ENCODE measurements around the gene SELENBP1.

The SELENBP1 gene

DNA sequence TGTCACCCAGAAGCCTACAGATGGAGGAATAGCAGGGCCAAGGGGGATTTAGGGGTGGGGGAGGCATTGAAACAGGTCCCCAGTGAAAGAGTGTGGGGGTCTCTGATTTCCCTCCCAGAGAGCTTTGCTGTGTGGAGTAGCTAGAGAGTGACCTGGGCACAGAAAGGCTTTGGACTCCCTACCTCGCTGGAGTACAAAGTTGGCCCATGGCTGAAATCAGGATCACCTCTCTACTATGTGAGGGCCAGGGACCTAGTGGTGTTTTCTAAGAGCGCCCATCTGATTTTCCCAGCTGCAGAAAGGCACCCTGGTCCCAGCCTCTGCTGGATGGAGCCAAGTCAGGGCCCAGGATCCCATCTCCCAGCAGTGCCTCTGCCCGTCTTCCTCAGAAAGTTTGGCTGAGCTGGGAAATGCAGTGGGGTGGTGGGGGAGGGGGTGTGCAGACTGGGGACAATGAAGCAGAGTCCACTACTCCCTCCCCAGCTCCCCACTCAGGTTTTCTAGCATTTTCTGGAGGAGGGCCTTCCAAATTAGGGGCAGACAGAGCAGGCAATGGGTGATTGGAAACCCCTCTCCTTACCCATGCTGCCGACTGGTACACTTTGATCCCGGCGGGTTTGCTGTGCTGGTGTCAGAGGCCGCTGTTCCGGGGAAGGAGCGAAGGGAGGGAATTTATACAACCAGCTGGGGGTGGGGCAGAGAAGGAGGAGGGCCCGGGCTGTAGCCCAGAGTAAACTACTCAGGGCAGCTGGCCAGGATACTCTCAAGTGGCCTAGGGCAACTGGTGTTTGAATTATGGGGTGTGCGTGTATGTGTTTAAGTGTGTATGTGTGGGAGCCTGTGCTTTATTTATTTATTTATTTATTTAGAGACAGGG is at the start of gene SELENBP1:
Gene SELENBP1, minus strand, starts transcription at position 648 of the 877 bp plus-strand sequence. Its CDS starts 64 bp downstream, at position 584.
- peak within 1 kb of the TSS; percentile 32 for H3K4me3 ChIP-seq (ENCODE audit: low read depth, low read length)
- DNase-seq (ENCODE audit: low read depth, low spot score), result peak; percentile 56
- TF ChIP-seq, protein P1, sequence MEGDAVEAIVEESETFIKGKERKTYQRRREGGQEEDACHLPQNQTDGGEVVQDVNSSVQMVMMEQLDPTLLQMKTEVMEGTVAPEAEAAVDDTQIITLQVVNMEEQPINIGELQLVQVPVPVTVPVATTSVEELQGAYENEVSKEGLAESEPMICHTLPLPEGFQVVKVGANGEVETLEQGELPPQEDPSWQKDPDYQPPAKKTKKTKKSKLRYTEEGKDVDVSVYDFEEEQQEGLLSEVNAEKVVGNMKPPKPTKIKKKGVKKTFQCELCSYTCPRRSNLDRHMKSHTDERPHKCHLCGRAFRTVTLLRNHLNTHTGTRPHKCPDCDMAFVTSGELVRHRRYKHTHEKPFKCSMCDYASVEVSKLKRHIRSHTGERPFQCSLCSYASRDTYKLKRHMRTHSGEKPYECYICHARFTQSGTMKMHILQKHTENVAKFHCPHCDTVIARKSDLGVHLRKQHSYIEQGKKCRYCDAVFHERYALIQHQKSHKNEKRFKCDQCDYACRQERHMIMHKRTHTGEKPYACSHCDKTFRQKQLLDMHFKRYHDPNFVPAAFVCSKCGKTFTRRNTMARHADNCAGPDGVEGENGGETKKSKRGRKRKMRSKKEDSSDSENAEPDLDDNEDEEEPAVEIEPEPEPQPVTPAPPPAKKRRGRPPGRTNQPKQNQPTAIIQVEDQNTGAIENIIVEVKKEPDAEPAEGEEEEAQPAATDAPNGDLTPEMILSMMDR (IDR thresholded peaks at IDR 0.05; ENCODE audit: low read depth, low read length), result no peak
- in situ Hi-C loops (cut with HindIII; ENCODE audit: low sequenced_read_pairs), result no loop called here

DNA sequence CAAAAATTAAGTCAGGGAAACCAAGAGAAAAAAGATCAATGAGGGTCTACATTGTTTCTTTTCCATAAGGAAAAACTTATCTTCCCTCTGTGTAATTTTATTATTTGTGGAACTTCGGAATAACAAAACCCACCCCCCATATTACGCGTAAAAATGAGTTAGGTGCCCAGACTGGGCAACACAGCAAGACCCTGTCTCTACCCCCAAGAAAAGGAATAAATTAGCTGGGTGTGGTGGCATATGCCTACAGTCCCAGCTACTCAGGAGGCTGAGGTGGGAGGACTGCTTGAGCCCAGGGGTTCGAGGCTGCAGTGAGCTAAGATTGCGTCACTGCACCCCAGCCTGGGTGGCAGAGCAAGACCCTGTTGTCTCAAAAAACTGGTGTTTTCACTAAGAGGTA is 47.3 kb upstream of the SELENBP1 start:
- TF ChIP-seq, protein P1 (IDR thresholded peaks at IDR 0.05; ENCODE audit: low read depth, low read length), result no peak
- no peak for DNase-seq (ENCODE audit: low read depth, low spot score)
- no peak overlapping the region for H3K4me3 ChIP-seq (ENCODE audit: low read depth, low read length)
- in situ Hi-C loops (cut with HindIII; ENCODE audit: low sequenced_read_pairs), result no loop called here

DNA sequence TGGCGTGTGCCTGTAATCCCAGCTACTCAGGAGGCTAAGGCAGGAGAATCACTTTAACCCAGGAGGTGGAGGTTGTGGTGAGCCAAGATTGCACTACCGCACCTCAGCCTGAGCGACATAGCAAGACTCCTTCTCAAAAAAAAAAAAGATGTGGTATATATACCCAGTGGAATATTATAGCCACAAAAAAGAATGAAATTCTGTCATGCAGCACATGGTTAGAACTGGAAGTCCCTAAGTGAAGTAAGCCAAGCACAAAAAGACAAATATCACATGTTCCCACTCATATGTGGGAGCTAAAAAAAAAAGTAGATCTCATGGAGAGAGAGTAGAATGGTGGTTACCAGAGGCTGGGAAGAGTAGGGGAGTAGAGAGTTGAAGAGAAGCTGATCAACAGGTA is 45.6 kb upstream of the SELENBP1 start:
- H3K4me3 ChIP-seq (ENCODE audit: low read depth, low read length), result no peak overlapping the region
- DNase-seq (ENCODE audit: low read depth, low spot score), result no peak
- TF ChIP-seq, protein P1 (IDR thresholded peaks at IDR 0.05; ENCODE audit: low read depth, low read length), result no peak
- in situ Hi-C loops (cut with HindIII; ENCODE audit: low sequenced_read_pairs), result no loop called here

DNA sequence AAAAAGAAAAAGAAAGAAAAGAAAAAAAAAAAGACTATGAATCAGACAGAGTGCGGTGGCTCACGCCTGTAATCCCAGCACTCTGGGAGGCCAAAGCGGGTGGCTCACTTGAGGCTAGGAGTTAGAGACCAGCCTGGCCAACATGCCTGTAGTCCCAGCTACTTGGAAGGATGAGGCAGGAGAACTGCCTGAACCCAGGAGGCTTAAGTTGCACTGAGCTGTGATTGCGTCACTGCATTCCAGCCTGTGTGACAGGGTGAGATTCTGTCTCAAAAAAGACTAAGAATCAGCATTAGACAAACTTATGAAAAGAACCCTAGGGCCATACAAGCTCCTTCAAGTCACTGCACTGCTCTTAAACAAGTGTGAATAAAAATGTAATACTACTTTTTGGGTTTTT is 43.7 kb upstream of the SELENBP1 start:
- in situ Hi-C loops (cut with HindIII; ENCODE audit: low sequenced_read_pairs), result no loop called here
- DNase-seq (ENCODE audit: low read depth, low spot score), result peak; percentile 25
- no peak overlapping the region for H3K4me3 ChIP-seq (ENCODE audit: low read depth, low read length)
- TF ChIP-seq, protein P1 (IDR thresholded peaks at IDR 0.05; ENCODE audit: low read depth, low read length), result no peak

DNA sequence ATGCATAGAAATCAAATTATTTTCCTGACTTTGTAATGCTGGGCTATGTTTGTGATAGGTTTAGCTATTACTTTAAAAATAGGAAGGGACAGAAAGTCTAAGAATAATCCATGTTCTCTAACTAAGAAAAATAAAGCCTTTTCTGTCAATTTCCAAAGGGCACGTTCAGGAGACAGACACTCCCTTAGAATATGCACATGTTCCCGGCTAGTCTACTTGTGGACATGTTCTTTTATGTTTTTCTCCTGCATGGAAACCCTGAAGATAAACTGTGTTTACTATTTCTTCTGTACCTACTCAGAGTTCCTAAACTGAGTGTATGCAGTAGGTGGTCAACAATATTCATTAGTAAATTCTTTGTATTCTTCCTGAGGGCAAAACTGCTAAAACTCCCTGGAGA is 39.4 kb upstream of the SELENBP1 start:
- no peak for DNase-seq (ENCODE audit: low read depth, low spot score)
- in situ Hi-C loops (cut with HindIII; ENCODE audit: low sequenced_read_pairs), result no loop called here
- no peak overlapping the region for H3K4me3 ChIP-seq (ENCODE audit: low read depth, low read length)
- TF ChIP-seq, protein P1 (IDR thresholded peaks at IDR 0.05; ENCODE audit: low read depth, low read length), result no peak

DNA sequence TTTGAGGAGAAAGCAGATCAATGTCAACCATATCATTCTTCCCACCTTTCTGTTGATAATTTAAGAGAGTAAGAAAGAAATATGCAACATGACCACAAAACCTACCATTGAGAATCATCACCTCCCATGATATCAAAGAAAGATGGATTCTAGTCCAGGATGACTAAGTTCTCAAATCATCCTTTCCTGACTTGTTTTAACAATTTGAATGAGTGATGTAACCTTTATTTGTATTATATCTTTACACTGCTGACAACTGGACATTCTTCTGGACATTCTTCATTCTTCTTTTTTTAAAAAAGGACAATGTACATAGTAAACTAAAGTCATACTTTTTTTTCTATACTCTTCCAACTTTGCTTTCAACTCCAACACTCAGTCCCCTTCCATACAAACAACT is 36.4 kb upstream of the SELENBP1 start:
- no peak overlapping the region for H3K4me3 ChIP-seq (ENCODE audit: low read depth, low read length)
- DNase-seq (ENCODE audit: low read depth, low spot score), result no peak
- in situ Hi-C loops (cut with HindIII; ENCODE audit: low sequenced_read_pairs), result no loop called here
- TF ChIP-seq, protein P1 (IDR thresholded peaks at IDR 0.05; ENCODE audit: low read depth, low read length), result no peak
